Fibroblast of skin of scalp (primary cell): ENCODE data around the gene GRM5.

Source experiments
- DNase-seq: peaks from one replicate; pipeline ENCODE4 v3.0.0-alpha.2; 2013

GRM5 gene

DNA sequence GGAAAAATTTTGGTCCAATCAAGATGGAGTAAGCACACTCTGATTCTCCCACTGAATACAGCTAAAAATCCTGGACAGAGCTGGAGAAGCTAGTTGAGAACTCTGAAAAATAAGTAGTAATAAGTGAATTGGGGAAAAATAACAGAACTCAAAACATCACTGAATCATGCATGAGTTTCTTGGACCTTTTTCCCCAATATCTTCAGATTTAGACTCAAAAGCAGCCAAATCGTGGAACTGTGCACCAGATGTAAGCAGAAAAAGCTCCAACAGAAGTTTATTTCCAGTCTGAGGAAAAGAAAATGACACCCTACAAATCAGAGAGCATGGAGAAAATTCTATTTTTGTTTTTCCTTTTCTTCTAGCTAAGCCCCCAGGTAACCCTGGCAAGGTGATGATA is 448.6 kb downstream of the GRM5 start:
- no peak for DNase-seq

DNA sequence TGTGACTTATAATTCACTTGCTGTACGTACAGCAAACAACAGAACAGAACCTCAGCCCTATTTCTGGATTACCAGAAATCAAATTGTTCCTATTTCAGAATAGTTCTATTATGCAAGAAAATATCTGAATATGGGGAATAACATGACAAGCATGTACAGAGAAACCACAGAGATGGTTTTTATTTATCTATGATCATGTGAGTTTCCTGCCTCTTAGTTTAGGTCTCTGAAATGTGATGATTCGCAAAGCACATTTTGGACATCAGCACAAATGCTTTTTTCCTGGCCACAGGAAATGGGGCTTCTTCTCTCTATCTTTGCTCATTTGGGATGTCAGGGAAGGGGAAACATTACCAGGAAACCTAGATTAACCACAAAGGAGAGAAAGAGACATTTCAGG is 461.5 kb downstream of the GRM5 start:
- DNase-seq, result peak; percentile 69

DNA sequence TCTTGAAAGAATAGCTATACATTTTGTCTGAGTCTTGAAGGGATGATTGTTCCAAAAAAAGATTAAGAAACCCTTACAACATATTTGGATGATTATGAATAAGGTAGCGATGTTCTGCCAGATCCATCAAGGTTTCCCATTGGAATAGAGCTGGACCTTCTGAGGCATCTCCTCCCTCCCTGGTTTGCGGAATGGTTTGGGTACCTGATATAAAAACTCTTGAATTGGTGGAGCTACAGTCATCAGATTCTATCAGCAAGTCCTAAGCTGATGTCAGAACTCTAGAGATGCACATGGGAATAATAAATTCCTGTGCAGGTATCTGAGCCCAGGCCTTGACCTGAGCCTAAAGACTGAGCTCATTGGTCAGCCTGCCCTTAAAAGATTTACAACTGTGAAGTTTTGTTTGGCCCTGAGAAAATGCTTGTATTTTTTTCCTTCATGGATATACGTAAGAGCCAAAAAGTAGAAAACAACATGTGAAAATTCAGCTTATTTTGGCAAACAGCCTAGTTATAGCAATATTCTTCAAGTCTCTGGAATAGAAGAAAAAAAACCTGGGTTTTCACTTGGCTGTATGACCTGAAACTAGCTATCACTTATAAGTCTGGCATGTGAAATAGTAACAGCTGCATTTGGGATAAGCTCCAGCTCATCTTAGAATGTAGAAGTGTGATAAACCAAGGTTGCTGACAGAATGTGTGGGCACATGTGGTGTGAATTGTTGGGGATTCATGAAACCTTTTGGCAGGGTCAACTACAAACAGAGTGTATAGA is 462.5 kb downstream of the GRM5 start:
- peak; percentile 35 for DNase-seq

DNA sequence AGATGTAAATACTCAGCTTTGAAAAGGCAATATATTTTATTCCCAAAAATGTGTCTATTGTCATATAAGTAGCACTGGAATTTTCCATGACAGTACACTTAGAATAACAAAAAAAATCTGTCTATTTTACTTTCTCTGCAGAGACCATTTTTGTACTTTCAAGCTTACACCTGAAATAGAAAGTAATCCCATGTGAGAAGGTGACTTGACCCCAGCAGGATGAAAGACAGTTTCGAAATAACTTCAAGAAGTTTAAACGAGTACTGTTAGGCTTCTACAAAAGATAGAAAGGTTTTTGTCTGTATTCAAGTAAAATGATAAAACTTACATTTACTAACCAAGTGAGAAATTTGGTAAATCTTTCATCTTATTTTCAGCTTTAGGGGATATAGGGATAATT is 468.4 kb downstream of the GRM5 start:
- DNase-seq, result no peak

DNA sequence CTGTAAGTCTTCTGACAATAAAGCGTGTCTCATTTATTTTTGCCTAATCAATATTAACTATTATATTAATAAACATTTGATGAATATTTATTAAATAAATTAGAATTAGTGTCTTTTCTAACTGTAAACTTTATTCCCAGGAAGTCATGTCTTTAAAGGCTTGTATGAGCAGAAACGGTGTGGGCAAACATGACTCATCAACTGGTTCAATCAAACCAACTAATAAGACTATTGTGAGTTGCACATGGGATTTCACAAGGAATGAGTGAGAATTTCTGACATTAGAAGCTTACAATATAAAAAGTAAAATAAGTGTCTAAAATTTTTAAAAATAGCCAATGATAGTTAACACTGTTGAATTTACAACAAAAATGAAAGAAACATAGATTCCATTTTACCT is 469.0 kb downstream of the GRM5 start:
- no peak for DNase-seq

DNA sequence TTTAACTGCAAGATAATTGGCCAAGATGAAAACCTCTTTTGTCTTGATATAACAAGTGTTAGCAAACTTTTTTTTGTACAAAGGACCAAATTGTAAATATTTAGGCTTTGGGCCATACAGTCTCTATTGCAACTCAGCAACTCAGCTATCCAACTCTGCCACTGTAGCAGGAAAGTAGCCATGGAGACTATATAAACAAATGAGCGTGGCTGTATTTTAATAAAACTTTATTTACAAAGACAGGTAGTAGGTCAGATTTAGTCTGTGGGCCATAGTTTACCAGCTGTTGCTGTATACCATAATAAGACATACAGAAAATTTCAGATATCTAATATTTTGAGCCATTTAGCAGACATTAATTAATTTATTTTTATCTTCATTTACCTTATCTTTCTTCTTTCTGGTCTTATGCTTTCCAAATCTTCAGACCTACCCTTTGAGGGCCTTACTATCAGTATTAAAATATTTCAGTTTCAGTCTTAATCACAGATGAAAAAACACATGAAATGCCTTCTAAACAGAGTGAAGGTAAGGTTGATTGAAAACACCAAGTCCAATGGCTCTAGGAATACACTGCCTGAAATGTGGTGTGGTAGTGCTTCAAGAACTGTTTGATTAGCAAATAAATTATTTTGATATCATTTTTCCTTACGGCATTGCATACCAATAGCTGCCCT is 471.4 kb downstream of the GRM5 start:
- no peak for DNase-seq

DNA sequence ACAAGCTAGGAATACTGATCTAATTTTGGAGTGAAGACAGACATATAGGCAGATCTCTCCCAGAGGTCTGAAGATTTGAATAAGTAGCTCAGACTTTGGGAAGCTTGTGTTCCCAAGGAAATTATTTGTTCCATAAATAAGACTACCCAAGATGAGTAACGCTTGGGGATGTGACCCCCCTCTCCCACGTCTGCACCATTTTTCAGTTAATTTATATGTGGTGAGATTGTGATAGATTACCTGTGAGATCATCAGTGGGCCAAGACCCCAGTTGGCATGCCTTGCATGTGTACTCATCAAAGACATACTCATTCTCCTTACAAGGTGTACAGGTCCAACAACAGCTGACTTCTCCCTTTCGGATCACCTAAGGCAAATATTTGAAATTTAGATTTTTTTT is 475.4 kb downstream of the GRM5 start:
- no peak for DNase-seq

DNA sequence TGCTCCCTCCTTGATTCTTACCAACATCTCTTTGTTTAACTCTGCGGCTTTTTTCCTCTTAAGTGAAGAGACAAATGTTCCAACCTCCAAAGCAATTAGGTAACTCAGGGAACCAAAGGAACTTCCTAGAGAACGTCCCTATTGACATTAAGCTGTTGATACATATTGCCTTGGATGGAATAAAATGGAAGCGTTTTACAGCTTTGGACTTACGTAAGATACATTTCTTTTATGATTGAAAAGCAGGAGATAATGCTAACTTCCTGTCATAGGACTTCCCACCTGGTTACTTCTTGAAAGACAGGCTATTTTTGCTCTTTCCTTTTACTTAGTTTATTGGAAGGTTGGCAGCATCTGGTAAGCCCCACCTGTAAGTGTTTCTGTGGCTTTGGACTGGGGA is 482.5 kb downstream of the GRM5 start:
- no peak for DNase-seq

DNA sequence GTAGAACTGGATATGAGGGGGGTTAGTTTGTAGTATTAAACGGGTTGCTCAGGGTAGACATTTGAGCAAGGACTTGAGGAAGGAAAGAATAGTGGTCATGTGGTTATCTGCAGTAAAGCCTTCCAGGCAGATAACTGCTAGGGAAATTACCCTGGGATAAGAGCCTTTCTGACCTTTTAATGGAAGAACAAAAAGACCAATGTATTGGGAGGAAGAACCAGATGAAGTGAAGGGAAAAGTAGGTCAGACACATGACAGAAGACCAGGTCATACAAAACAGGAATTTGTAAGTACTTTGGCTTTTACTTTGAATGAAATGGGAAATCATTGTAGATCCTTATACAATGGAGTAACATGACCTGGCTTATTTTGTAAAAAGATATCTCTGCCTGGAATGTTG is 486.3 kb downstream of the GRM5 start:
- no peak for DNase-seq

DNA sequence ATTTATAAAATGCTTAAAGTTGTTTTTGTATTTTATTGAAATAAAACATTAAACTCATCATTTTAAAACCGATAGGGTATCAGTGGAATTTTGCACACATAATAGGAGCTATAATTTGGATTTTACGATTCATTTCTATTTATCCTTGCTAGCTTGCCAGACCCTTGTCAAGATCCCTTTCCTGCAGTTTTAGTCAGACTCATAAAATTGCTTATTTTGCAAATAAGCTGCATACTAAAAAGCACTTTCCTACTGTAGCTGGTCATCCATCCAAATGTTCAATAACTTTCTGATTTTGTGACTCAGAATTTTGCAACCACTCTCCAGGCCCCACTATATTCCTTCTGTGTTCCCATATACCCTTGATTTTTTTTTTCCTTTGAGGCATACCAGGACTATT is 489.0 kb downstream of the GRM5 start:
- no peak for DNase-seq

DNA sequence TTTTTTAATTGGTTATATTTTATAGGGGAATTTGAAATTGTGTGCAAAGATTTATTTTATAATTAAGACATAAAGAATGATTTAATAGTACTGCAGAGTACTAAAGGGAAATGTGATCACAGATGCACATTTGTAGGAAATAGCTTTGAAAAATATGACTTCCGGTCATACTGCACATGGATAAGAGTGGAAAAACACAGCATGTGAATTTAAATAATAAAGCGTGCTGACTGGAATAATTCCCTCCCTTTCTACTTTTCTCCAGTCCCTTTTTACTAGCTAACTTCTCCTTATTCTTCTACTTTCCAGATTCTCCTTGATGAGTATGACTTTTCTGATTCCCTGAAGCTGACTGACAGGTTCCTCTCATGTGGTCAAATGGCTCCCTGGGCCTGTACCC is 489.9 kb downstream of the GRM5 start:
- no peak for DNase-seq

DNA sequence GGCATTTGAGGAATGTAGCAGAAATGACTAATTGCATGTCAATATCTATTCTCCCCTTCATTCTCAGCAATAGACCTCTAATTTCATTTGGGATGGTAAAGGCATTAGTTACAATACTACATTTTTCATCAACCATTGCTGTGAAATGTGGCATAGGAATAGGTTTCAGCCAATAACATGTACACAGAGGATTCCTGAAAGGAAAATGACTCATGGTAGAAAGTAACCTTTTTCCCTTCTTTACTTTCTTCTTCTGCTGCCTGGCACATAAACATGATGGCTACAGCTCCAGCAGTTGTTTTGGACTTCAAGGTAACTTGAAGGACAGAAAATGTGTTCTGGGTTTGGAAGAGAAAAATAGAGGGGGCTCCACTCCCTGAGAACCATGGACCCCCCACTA is 496.4 kb downstream of the GRM5 start:
- DNase-seq, result no peak

DNA sequence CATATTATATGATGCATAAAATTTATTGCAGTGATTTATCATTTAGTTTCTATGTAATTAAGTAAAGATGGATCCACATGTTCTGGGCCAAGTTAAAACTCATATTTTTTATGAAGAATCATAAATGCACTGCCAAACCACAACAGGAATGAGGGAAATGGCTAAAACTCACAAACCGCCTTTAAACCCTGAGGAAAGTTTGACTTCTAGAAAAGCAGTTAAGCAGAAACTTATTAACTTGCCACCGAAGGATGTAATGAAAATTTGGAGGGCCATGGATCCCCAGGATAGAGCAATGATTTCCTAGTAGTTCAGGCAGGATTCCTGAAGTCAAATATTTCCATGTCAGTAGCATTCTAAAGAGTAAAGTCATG is 510.0 kb downstream of the GRM5 start:
- DNase-seq, result peak; percentile 83

DNA sequence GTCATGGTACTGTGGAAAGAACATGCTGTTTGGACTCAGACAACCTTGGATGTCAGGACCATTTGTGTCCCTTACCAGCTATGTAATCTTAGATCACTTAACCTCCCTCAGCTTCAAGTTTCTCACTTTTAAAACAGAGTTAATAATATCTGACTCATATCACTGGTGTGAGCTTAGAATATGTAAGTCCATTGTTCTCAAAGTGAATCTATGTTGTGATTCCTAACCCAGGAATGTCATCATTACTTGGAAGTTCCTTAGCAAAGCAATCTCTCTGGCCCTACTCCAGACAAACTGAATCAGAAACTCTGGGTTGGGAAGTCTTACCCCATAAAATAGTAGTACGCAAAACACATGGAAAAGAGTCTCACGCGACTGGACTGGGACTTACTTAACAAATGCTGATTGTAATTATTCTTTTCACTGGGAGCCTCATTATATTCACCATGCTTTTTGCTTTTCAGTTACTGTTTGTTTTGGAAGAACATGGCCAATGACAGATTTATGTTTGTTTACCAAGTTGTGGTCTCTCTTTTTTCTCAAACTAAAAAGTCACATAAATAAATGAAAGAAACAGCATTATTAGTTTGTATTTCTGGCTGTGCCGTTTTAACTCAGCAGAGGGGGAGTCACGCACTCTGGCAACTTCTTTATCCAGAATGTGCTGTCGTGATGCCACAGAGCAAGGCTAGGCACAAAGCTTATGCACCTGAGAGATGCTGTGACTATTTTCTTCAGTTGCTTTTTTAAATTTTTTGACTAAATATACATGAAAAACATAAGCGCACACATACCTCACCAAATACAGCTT is 510.6 kb downstream of the GRM5 start:
- peak; percentile 99 for DNase-seq

DNA sequence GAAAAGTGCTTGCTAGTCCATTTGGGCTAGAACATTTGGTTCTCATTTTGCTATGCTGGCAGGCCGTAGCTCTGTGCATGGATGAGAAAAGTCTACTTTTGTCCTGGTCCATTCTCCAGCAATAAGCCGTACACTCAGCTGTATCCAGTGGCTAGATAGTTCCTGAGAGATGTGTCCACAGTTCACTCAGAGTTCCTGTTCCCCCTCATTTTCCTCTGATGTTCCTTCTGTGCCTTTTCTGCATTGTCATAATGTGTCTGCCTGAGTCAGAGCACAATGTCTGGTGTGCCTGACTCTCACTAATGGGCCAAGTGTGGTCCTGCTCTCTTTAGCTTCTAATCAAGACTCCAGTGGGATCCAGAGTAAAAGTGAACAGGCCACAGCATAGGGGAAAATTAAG is 512.6 kb downstream of the GRM5 start:
- peak; percentile 38 for DNase-seq

DNA sequence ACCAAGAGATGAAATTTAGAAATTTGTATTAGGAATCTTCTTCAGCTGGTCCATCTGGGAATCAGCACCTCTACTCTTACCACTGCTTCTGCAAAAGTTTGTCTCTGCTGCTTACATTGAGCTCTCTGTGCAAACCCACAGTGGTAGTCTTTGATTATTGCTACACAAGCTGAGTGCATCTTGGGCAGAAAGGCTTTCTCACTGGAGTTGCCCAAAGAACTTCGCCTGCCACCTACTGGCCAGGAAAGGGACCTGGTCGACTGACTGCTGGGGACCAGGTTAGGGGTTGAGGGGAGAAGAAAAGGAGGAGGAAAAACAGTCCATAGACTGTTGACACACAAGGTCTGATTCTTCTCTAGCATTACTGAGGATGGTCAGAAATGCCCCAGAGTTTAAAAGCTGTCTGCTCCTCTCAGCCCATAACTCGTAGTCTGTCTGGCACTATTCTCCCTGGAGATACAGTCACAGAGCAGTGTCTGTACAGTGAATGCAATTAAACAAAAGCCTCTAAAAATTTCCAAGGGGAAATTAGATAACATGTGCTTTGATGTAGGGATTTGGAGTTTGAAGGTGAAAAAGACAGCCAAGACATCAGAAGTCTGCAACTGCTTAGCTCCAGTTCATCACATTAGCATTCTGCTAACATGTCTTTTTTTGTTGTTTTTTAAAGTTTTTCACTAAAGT is 513.3 kb downstream of the GRM5 start:
- peak; percentile 38 for DNase-seq

DNA sequence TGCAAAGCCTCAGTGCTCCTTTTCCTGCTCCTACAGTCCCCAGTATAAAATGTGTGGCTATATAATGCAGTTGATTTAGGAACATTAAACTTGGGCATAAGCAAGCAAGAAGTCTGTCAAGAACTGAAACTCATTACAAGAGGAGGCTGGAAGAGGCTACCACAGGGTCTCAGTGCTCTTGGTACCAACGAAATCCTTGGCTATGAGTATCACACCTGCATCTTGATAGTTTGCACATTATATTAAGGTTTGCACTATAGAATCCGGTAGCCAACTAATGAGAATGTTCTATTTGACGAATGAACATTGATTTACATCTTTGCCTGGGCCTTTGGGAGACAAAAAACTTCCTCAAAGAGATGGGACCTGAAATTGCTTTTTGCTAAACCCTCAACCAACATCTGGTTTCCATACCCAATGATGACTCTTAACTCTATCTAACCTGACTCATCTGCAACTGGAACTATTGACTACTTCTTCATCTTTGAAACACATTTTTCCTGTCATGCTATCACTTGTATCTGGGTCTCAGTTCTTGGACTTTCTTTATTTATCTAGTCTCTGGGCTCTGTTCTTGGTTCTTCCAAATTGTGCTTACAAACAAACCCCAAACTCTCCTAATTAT is 521.0 kb downstream of the GRM5 start:
- DNase-seq, result no peak

DNA sequence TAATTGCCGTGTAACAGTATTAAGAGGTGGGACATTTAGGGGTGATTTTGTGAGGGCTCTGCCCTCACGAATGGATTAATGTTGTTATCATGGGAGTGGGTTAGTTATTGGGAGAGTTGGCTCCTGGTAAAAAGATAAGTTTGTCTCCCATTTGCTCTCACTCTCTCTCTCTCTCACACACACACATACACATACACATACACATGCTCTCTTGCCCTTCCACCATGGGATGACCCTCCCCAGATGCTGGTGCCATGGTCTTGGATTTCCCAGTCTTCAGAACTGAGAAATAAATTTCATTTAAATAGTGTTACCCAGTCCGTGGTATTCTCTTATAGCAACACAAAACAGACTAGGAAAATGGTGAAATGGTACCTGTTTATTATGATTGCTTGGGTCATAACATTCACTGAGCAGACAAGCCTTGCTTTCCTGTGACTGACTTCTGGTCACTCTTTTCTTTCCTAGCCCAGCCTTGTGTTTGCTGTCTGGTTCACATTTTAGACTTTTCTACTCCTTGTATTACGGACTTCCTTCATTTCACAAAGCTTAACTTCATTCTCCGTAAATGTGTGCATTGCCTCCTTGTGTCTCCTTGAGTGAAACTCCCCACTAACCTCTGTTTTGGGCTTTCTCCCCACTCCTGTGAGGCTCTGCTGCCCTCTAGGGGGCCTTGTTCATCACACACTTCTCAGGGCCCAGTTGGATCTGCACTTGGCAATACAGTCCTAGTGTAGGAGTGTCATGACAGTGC is 521.7 kb downstream of the GRM5 start:
- peak; percentile 92 for DNase-seq

DNA sequence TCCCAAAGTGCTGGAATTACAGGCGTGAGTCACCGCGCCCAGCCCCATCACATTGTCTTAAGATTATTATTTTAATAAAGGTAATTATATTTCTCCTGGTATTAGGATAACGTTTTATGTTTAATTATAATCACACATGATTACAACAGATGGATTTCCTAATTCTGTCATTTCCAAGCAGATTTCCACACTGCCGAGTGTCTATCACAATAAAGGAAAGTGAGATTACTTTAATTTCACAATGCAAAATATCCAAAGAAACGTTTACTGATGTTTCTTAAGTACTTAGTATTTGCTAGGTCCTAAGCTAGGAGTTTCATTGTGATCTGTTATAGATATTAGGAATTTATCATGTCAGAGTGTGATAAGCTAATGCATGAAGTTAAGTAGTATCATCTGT is 524.8 kb downstream of the GRM5 start:
- no peak for DNase-seq

DNA sequence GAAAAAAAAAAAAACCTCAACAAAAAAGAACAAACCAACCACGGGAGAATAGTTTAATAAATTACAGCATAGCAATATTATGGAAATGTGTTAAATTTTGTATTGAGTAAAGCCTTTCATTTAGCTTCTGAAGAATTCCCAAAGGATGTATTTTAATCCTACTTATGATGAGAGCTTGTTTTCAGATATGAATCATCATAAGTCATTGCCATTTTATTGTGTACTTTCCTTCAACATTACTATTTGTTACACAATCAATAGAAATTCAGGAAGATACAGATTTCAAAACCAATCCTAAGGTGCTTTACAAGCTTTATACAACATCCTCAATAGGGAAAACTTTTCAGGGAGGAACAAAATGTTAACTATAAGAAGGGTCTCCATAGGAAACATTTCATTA is 527.7 kb downstream of the GRM5 start:
- DNase-seq, result peak; percentile 65

DNA sequence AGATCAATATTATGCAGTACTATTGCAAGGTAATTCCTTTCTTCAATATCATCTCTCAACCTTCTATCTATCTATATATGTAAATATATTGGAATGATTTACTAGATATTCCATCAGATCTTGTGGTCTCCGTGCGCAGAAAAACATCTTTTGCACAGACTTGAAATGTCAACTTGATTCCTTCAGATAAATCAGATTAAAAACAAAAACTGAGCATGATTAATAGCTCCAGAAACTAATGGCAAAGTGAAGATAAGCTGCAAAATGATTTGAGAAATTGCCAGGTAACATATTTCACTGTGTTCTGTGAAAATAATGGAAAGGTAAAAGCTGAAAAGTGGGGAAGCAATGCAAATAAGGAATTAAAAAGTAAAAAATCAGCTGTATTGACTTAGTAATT is 528.2 kb downstream of the GRM5 start:
- no peak for DNase-seq
